B cell (primary cell): Measurements from ENCODE around the gene PITHD1. TPM values are rescaled to one million over a fixed set of nuclear protein-coding genes. Genes with fewer than 3 reads are reported as not detected.
"Not testable (repeated sequence)": the region's sequence is repeated elsewhere in the genome, so short reads cannot be mapped to it uniquely, and the experiment has no call there.

Experiments
- ATAC-seq: fragments of 200-7000 bp; cut with Tn5 transposase; one replicate; pipeline ENCODE4 v1.10.0; 2021; ENCODE audit warnings: low read depth, mild to moderate bottlenecking, moderate number of reproducible peaks, moderate library complexity
- CTCF ChIA-PET: fragments of 350-600 bp; sonication (Branson Sonifier 250); formaldehyde crosslinking; loops from one replicate; lab custom pipeline; 2021; ENCODE audit warnings: antibody characterized with exemption, inconsistent platforms; lab: Charles Lee
- POLR2A ChIA-PET: fragments of 350-600 bp; sonication (Branson Sonifier 250); formaldehyde crosslinking; loops from one replicate; lab custom pipeline; 2021; ENCODE audit warnings: antibody characterized with exemption; lab: Charles Lee
- DNase-seq: peaks from one replicate; pipeline ENCODE4 v3.0.0; 2013
- H2AFZ ChIP-seq: 2 replicates; pipeline ENCODE4 v1.6.1; 2012; ENCODE audit warnings: mild to moderate bottlenecking, low read depth, low read length; ENCODE audit not compliant: insufficient read depth, poor library complexity, severe bottlenecking
- H3K27ac ChIP-seq, 2 donors: 1 replicate in 1 of 2; 2 replicates in 1 of 2; pipeline ENCODE4 v1.5.1; 2012 to 2013; ENCODE audit warnings: low read length in 2 of 2, mild to moderate bottlenecking in 2 of 2, moderate library complexity in 1 of 2
- H3K27me3 ChIP-seq, 4 experiments: fragments of 200-600 bp in 1 of 4; sonication (generic) in 1 of 4; replicated peaks in 1 of 4; 1 replicate in 2 of 4; 2 replicates in 2 of 4; pipeline versions ENCODE4 v1.6.1 to v1.7.0; 2013 to 2016; ENCODE audit warnings: low read length in 3 of 4, mild to moderate bottlenecking in 2 of 4, mixed read lengths in 1 of 4, moderate library complexity in 1 of 4; ENCODE audit not compliant: insufficient read depth in 4 of 4, control insufficient read depth in 3 of 4; ENCODE audit errors: control extremely low read depth in 1 of 4
- H3K36me3 ChIP-seq, 2 experiments: replicated peaks in 1 of 2; 1 replicate in 1 of 2; 2 replicates in 1 of 2; pipeline versions ENCODE4 v1.6.1 to v1.7.1; 2013; ENCODE audit warnings: low read length in 1 of 2; ENCODE audit not compliant: insufficient read depth in 2 of 2, control insufficient read depth in 1 of 2; ENCODE audit errors: control extremely low read depth in 1 of 2, extremely low read depth in 1 of 2
- H3K4me1 ChIP-seq, 2 donors: fragments of 200-600 bp in 1 of 2; sonication (generic) in 1 of 2; 1 replicate in 1 of 2; 2 replicates in 1 of 2; pipeline versions ENCODE4 v1.5.1 to v1.6.1; 2013 to 2017; ENCODE audit warnings: low read length in 2 of 2; ENCODE audit not compliant: control insufficient read depth in 2 of 2, insufficient read depth in 2 of 2
- H3K4me2 ChIP-seq: replicated peaks from 2 replicates; pipeline ENCODE3; 2012; ENCODE audit warnings: mild to moderate bottlenecking, low read depth, low read length; ENCODE audit not compliant: poor library complexity, severe bottlenecking
- H3K4me3 ChIP-seq, 5 experiments: fragments of 200-600 bp in 1 of 5; sonication (generic) in 1 of 5; 1 replicate in 3 of 5; 2 replicates in 2 of 5; pipeline versions ENCODE4 v1.5.1 to v1.7.0; 2011 to 2016; ENCODE audit warnings: low read length in 4 of 5, mild to moderate bottlenecking in 4 of 5, low read depth in 2 of 5, control low read depth in 1 of 5, moderate library complexity in 1 of 5; ENCODE audit not compliant: insufficient read depth in 1 of 5; ENCODE audit errors: control extremely low read depth in 1 of 5, extremely low read depth in 1 of 5
- H3K79me2 ChIP-seq: fragments of 200-600 bp; sonication (generic); one replicate; pipeline ENCODE4 v1.6.0; 2016; ENCODE audit warnings: low read length; ENCODE audit not compliant: control insufficient read depth, insufficient read depth
- H3K9ac ChIP-seq: fragments of 200-600 bp; sonication (generic); 2 replicates; pipeline ENCODE4 v1.6.1; 2017; ENCODE audit warnings: mild to moderate bottlenecking, low read length, moderate library complexity
- H3K9me3 ChIP-seq, 3 donors: one replicate each; pipeline versions ENCODE4 v1.6.1 to v1.7.1; 2013; ENCODE audit warnings: low read length in 2 of 3; ENCODE audit not compliant: control insufficient read depth in 2 of 3, insufficient read depth in 1 of 3; ENCODE audit errors: control extremely low read depth in 1 of 3
- H4K20me1 ChIP-seq: 2 replicates; pipeline ENCODE4 v1.6.0; 2012; ENCODE audit warnings: mild to moderate bottlenecking, low read length; ENCODE audit not compliant: insufficient read depth, control insufficient read depth, poor library complexity, severe bottlenecking
- H3K27ac Mint-ChIP-seq: one replicate; pipeline ENCODE4 v1.8.0; 2021; ENCODE audit warnings: mixed read lengths
- H3K27me3 Mint-ChIP-seq: one replicate; pipeline ENCODE4 v1.8.0; 2021; ENCODE audit warnings: mixed read lengths
- H3K4me1 Mint-ChIP-seq: one replicate; pipeline ENCODE4 v1.8.0; 2021; ENCODE audit warnings: mixed read lengths
- H3K4me3 Mint-ChIP-seq: one replicate; pipeline ENCODE4 v1.8.0; 2021; ENCODE audit warnings: mixed read lengths
- H3K9me3 Mint-ChIP-seq: one replicate; pipeline ENCODE4 v1.8.0; 2022; ENCODE audit warnings: mixed read lengths; ENCODE audit not compliant: insufficient read depth
- CTCF ChIP-seq: fragments of 200-600 bp; IDR thresholded peaks from one replicate; pipeline ENCODE4 v1.8.0; 2022; ENCODE audit warnings: antibody characterized with exemption, mild to moderate bottlenecking
- EZH2 ChIP-seq: IDR thresholded peaks from 2 replicates; pipeline ENCODE4 v1.6.1; 2012; ENCODE audit warnings: borderline replicate concordance, low read depth, mild to moderate bottlenecking, moderate library complexity, low read length; ENCODE audit not compliant: insufficient read depth, poor library complexity, severe bottlenecking
- WGBS: methylation state at CpG from one replicate; pipeline ENCODE4 v1.1.5; 2013; ENCODE audit warnings: missing lambda C conversion rate; ENCODE audit not compliant: insufficient coverage; 5-methylcytosine and 5-hydroxymethylcytosine counted together
- intact Hi-C: fragments of 100-400 bp; cut with micrococcal nuclease; formaldehyde crosslinking; loops from one replicate; pipeline ENCODE4 v1.10.0; 2022
- polyA plus RNA-seq: library from polyadenylated mRNA; depleted of rRNA; stranded (reverse); fragments of >200 nt; gene quantifications from 2 replicates; pipeline ENCODE4 v1.2.3, GENCODE V29; 2012
- total RNA-seq, 2 donors: library from RNA; stranded (reverse); fragments of 120-200 nt in 1 of 2; gene quantifications; 1 replicate in 1 of 2; 2 replicates in 1 of 2; pipeline versions ENCODE4 v1.2.3 to v1.2.4, GENCODE V29; 2013 to 2022

Gene PITHD1
- total and polyA plus RNA-seq, 2 donors (not counting 1 experiment from before 2014, with no cell fraction given), result 32.4 to 62.2 TPM

- H3K27me3 Mint-ChIP-seq, result no peaks in the 10 kb centered on the region
- peaks cover 22% of the 10 kb centered on the region for H3K4me1 Mint-ChIP-seq
- 89% methylated on average over 1 of the region's 1 CpG for WGBS
- no peaks in the 10 kb centered on the region for H3K9me3 Mint-ChIP-seq
- Histone ChIP-seq H3K9ac (no peak overlapping the region), H3K4me2 (no peak overlapping the region), H4K20me1 (no peaks in the 10 kb centered on the region), H3K4me3 (no peak overlapping the region), H3K36me3 (no peaks in the 10 kb centered on the region), H3K79me2 (peaks cover 12% of the 10 kb centered on the region), H3K27ac (no peak overlapping the region), H3K27me3 (no peaks in the 10 kb centered on the region), H3K9me3 (no peaks in the 10 kb centered on the region), H3K4me1 (peaks cover 10 to 14% of the 10 kb centered on the region in 2 donors), H2AFZ (peak overlapping the region; percentile 27)
- DNase-seq (no peak), ATAC-seq (no peak)
- no peak overlapping the region for H3K27ac Mint-ChIP-seq
- TF ChIP-seq CTCF (no peak), EZH2 (no peak)
- H3K4me3 Mint-ChIP-seq, result peak overlapping the region; percentile 30
- CTCF ChIA-PET, result interaction anchor here (0.7 to 1.4 kb wide), 2 partner anchors 16 to 469 kb away, joined by 4 to 5 read pairs; no protein-coding TSS in a partner anchor
- POLR2A ChIA-PET, result interaction anchor here (0.6 kb wide), 1 partner anchor 105 kb away, joined by 4 read pairs; no protein-coding TSS in a partner anchor
- intact Hi-C loops, result loop anchor here (5.0 kb wide), 1 partner anchor 90 kb away; no protein-coding TSS in a partner anchor
Observed at GRCh38 chr1:23827717-23828116, 49.5 kb downstream of the PITHD1 start.

GRCh38 chr1:23834156-23834555 lies 55.9 kb downstream of the PITHD1 start:
- DNase-seq, H3K79me2 ChIP-seq, H3K27me3 Mint-ChIP-seq, H3K27me3 ChIP-seq, H3K4me3 Mint-ChIP-seq, H3K4me2 ChIP-seq, H4K20me1 ChIP-seq, H2AFZ ChIP-seq, intact Hi-C loops, H3K9me3 ChIP-seq, H3K9ac ChIP-seq, H3K36me3 ChIP-seq, H3K9me3 Mint-ChIP-seq, H3K4me1 ChIP-seq, H3K4me3 ChIP-seq, ATAC-seq, H3K27ac Mint-ChIP-seq, H3K27ac ChIP-seq: not testable (repeated sequence)
- POLR2A ChIA-PET, result interaction anchor here (0.8 kb wide), 1 partner anchor 9 kb away, joined by 3 read pairs; the partner anchor contains the start of gene HMGCL
- CTCF ChIA-PET, result interaction anchor here (0.9 kb wide), 1 partner anchor 23 kb away, joined by 4 read pairs; no protein-coding TSS in a partner anchor
- 89% methylated on average over 3 of the region's 6 CpGs for WGBS
- H3K4me1 Mint-ChIP-seq, result peaks cover 11% of the 10 kb centered on the region
